NCI-H2081 (cell line): ENCODE results near the gene LENG8.
"Not testable (repeated sequence)": the region's sequence is repeated elsewhere in the genome, so short reads cannot be mapped to it uniquely, and the experiment has no call there.

Experiments used
- DNase-seq, 2 experiments: peaks; one replicate each; lab custom pipeline; 2025; lab: John Stamatoyannopoulos, UW

The LENG8 gene

GRCh38 chr19:54462047-54462654, 13.2 kb downstream of the LENG8 start:
- DNase-seq = no peak

GRCh38 chr19:54462655-54463530, 13.9 kb downstream of the LENG8 start:
- peak; percentile 28 to 59 for DNase-seq

- peak; percentile 87 to 93 for DNase-seq
Measured at GRCh38 chr19:54463531-54464043, 14.6 kb downstream of the LENG8 start, which contains the start of gene LENG9. Gene LENG9, minus strand, starts transcription at chr19:54463778. Its CDS starts 252 bp downstream, at chr19:54463526.

GRCh38 chr19:54464044-54464629, 15.1 kb downstream of the LENG8 start:
- peak; percentile 83 to 93 for DNase-seq

- DNase-seq = peak; percentile 75 to 84
Measured at GRCh38 chr19:54464630-54465425, 15.8 kb downstream of the LENG8 start.

GRCh38 chr19:54465426-54466109, 16.6 kb downstream of the LENG8 start:
- DNase-seq = no peak

GRCh38 chr19:54466110-54466480, 17.1 kb downstream of the LENG8 start:
- DNase-seq = not testable (repeated sequence)

- no peak for DNase-seq
Measured at GRCh38 chr19:54469496-54469934, 20.5 kb downstream of the LENG8 start.

GRCh38 chr19:54470276-54470887, 21.4 kb downstream of the LENG8 start:
- DNase-seq = no peak

- no peak for DNase-seq
Measured at GRCh38 chr19:54470991-54471782, 22.2 kb downstream of the LENG8 start.

- DNase-seq = no peak
Measured at GRCh38 chr19:54473071-54473891, 24.3 kb downstream of the LENG8 start, which contains the start of gene CDC42EP5. Gene CDC42EP5, minus strand, starts transcription at chr19:54473296. Its CDS starts 7,749 bp downstream, at chr19:54465547.

GRCh38 chr19:54473892-54474372, 24.9 kb downstream of the LENG8 start:
- no peak for DNase-seq

- DNase-seq = no peak
Measured at GRCh38 chr19:54475706-54476105, 26.7 kb downstream of the LENG8 start.

- DNase-seq = no peak
Measured at GRCh38 chr19:54477650-54478049, 28.7 kb downstream of the LENG8 start.

- DNase-seq = peak; percentile 9 to 46
Measured at GRCh38 chr19:54478677-54479266, 29.8 kb downstream of the LENG8 start.

- no peak for DNase-seq
Measured at GRCh38 chr19:54480051-54480450, 31.1 kb downstream of the LENG8 start.

GRCh38 chr19:54481326-54481930, 32.4 kb downstream of the LENG8 start:
- peak; percentile 27 to 57 for DNase-seq

- DNase-seq = no peak
Measured at GRCh38 chr19:54482889-54483288, 33.9 kb downstream of the LENG8 start.
